Erythroblast (primary cell): ENCODE data around the gene ASGR2.

ENCODE experiments used
- GATA1 ChIP-seq: IDR thresholded peaks from 2 replicates; pipeline ENCODE4 v1.6.1; 2011; ENCODE audit warnings: low read depth, mild to moderate bottlenecking, control low read depth, low read length, moderate library complexity
- POLR2A ChIP-seq: IDR thresholded peaks from 2 replicates; pipeline ENCODE4 v1.6.1; 2011; ENCODE audit warnings: mild to moderate bottlenecking, low read length

- no peak for TF ChIP-seq POLR2A
- TF ChIP-seq GATA1: no peak
Observed at GRCh38 chr17:7070712-7071111, 43.9 kb downstream of the ASGR2 start.
